Adrenal gland (tissue), 5 donors: ENCODE measurements around the gene FGF12.

Source experiments
- CTCF ChIP-seq, 6 experiments: fragments of 450-650 bp in 4 of 6; fragments of 200-600 bp in 2 of 6; sonication (generic) in 1 of 6; IDR thresholded peaks; 1 replicate in 5 of 6; 2 replicates in 1 of 6; pipeline versions ENCODE4 v1.5.1 to v1.8.0; 2016 to 2021; ENCODE audit warnings: antibody characterized with exemption in 6 of 6, mild to moderate bottlenecking in 2 of 6, moderate library complexity in 1 of 6
- POLR2A ChIP-seq, 2 donors: fragments of 450-650 bp; IDR thresholded peaks; one replicate each; pipeline ENCODE4 v1.6.1; 2017; ENCODE audit warnings: antibody characterized with exemption in 2 of 2, mild to moderate bottlenecking in 2 of 2, moderate library complexity in 1 of 2
- donor health status: DM: no; HTN: no; CAD: no.

GRCh38 chr3:192445770-192446644 lies 281.3 kb downstream of the FGF12 start:
- no peak for TF ChIP-seq CTCF (IDR thresholded peaks at IDR 0.05)
- TF ChIP-seq POLR2A (IDR thresholded peaks at IDR 0.05), result no peak
